ENCODE data around the gene GON4L.
"Not testable (repeated sequence)": the region's sequence is repeated elsewhere in the genome, so short reads cannot be mapped to it uniquely, and the experiment has no call there.

Gene GON4L

DNA sequence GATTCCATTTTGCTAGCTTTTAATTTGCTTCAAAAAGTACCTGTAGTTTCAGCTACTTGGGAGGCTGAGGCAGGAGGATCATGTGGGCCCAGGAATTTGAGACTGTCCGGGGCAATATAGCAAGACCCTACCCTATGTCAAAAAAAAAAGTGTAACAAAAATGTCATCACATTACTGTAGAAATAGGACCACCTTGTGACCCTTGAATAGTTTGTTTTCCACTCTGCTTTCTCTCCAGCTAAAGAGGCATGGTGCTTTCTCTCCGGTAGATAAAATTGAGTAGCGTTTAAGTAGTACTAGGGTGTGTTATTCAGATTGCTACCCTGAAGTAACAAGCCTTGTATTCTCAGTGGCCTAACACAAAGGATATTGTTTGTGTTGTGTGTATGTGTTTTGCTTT is 144.4 kb downstream of the GON4L start:
- not testable (repeated sequence) for H3K27me3 ChIP-seq (ENCODE audit: control insufficient read depth, insufficient read depth, low read length); H3K4me1 ChIP-seq (ENCODE audit: control insufficient read depth, insufficient read depth, low read length); H3K9ac ChIP-seq (ENCODE audit: low read depth, low read length); H3K27ac ChIP-seq (ENCODE audit: low read depth, low read length); H3K4me3 ChIP-seq (ENCODE audit: low read depth, low read length); H3K9me3 ChIP-seq (ENCODE audit: control insufficient read depth, insufficient read depth, low read length)
- H3K36me3 ChIP-seq (ENCODE audit: control insufficient read depth, insufficient read depth, low read length) = peaks cover 42% of the 10 kb centered on the region

GRCh38 chr1:155711457-155711856 is 145.6 kb downstream of the GON4L start:
- peaks cover 36% of the 10 kb centered on the region for H3K36me3 ChIP-seq (ENCODE audit: control insufficient read depth, insufficient read depth, low read length)
- H3K4me3 ChIP-seq (ENCODE audit: low read depth, low read length) = not testable (repeated sequence)

GRCh38 chr1:155709391-155709790 is 147.6 kb downstream of the GON4L start:
- no peaks in the 10 kb centered on the region for H3K9me3 ChIP-seq (ENCODE audit: control insufficient read depth, insufficient read depth, low read length)
- H3K4me3 ChIP-seq (ENCODE audit: low read depth, low read length) = no peak overlapping the region
- no peak overlapping the region for H3K27ac ChIP-seq (ENCODE audit: low read depth, low read length)
- H3K4me1 ChIP-seq (ENCODE audit: control insufficient read depth, insufficient read depth, low read length) = no peaks in the 10 kb centered on the region
- no peak overlapping the region for H3K9ac ChIP-seq (ENCODE audit: low read depth, low read length)
- no peaks in the 10 kb centered on the region for H3K27me3 ChIP-seq (ENCODE audit: control insufficient read depth, insufficient read depth, low read length)
- H3K36me3 ChIP-seq (ENCODE audit: control insufficient read depth, insufficient read depth, low read length) = peaks cover 26% of the 10 kb centered on the region

More at GRCh38 chr1:155711457-155711856, 145.6 kb downstream of the GON4L start:
- not testable (repeated sequence) for H3K27me3 ChIP-seq (ENCODE audit: control insufficient read depth, insufficient read depth, low read length); H3K9me3 ChIP-seq (ENCODE audit: control insufficient read depth, insufficient read depth, low read length); H3K27ac ChIP-seq (ENCODE audit: low read depth, low read length); H3K4me1 ChIP-seq (ENCODE audit: control insufficient read depth, insufficient read depth, low read length); H3K9ac ChIP-seq (ENCODE audit: low read depth, low read length)

DNA sequence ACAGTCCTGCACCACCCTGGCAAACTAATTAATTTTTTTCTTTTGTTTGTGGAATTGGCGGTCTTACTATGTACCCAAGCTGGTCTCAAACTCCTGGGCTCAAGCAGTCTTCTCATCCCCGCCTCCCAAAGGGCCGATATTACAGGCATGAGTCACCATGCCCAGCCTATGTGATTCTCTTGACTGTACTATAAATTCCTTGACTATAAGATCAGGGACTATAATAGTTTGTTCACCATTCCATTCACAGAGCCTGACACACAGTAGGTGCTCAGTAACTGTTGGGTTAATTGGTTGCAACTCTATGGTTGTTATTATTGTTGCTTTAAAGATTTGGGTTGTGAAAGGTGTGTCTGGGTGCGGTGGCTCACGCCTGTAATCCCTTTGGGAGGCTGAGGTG is 150.9 kb downstream of the GON4L start:
- no peaks in the 10 kb centered on the region for H3K27me3 ChIP-seq (ENCODE audit: control insufficient read depth, insufficient read depth, low read length)
- H3K36me3 ChIP-seq (ENCODE audit: control insufficient read depth, insufficient read depth, low read length) = peaks cover 8% of the 10 kb centered on the region; the same call in 1 of the 2 replicates
- no peak overlapping the region for H3K27ac ChIP-seq (ENCODE audit: low read depth, low read length)
- H3K4me1 ChIP-seq (ENCODE audit: control insufficient read depth, insufficient read depth, low read length) = no peaks in the 10 kb centered on the region
- H3K4me3 ChIP-seq (ENCODE audit: low read depth, low read length) = no peak overlapping the region
- no peaks in the 10 kb centered on the region for H3K9me3 ChIP-seq (ENCODE audit: control insufficient read depth, insufficient read depth, low read length)
- no peak overlapping the region for H3K9ac ChIP-seq (ENCODE audit: low read depth, low read length)

DNA sequence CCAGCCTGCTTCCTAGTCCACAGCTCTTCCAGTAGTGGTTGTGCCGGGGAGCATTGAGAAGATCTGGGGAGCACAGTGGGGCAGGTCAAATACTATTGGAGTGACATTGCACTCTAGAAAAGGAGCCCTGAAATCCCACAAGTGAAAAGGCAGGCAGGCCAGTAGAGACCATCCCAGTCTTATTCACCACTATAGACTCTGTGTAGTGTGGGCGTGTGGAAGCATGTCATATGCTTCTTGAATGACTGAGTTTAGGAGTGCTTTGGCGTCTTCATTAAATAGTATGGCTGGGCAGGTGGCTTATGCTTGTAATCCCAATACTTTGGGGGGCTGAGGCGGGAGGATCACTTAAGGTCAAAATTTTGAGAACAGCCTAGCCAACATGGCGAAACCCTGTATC is 152.6 kb downstream of the GON4L start:
- not testable (repeated sequence) for H3K4me1 ChIP-seq (ENCODE audit: control insufficient read depth, insufficient read depth, low read length); H3K4me3 ChIP-seq (ENCODE audit: low read depth, low read length); H3K27ac ChIP-seq (ENCODE audit: low read depth, low read length); H3K9ac ChIP-seq (ENCODE audit: low read depth, low read length); H3K27me3 ChIP-seq (ENCODE audit: control insufficient read depth, insufficient read depth, low read length); H3K9me3 ChIP-seq (ENCODE audit: control insufficient read depth, insufficient read depth, low read length); H3K36me3 ChIP-seq (ENCODE audit: control insufficient read depth, insufficient read depth, low read length)

GRCh38 chr1:155703216-155703615 is 153.8 kb downstream of the GON4L start:
- Histone ChIP-seq H3K27ac (ENCODE audit: low read depth, low read length) (no peak overlapping the region), H3K4me1 (ENCODE audit: control insufficient read depth, insufficient read depth, low read length) (no peaks in the 10 kb centered on the region), H3K36me3 (ENCODE audit: control insufficient read depth, insufficient read depth, low read length) (no peaks in the 10 kb centered on the region), H3K27me3 (ENCODE audit: control insufficient read depth, insufficient read depth, low read length) (no peaks in the 10 kb centered on the region), H3K9ac (ENCODE audit: low read depth, low read length) (no peak overlapping the region), H3K4me3 (ENCODE audit: low read depth, low read length) (no peak overlapping the region), H3K9me3 (ENCODE audit: control insufficient read depth, insufficient read depth, low read length) (peaks cover 10% of the 10 kb centered on the region)

DNA sequence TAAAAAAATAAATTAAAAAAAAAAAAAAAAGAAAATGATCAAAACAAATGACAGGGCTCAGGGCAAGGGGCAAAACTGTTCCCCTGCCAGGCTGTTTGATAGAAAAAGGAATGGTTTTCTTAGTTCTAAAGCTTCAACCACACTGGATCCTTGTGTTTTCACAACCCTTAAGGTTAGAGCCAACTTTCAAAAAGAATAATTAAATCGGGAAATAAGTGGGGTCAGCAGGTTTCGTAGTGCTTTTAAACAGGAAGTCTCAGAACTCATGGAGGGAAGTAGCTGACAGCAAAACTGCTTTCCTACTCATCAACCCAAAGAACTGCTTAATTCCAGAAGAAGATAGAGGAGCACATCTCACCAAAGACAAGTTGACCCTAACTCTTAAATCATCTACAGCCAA is 155.3 kb downstream of the GON4L start:
- not testable (repeated sequence) for H3K27ac ChIP-seq (ENCODE audit: low read depth, low read length); H3K27me3 ChIP-seq (ENCODE audit: control insufficient read depth, insufficient read depth, low read length); H3K9ac ChIP-seq (ENCODE audit: low read depth, low read length)

More for the DNA sequence above, 155.3 kb downstream of the GON4L start:
- not testable (repeated sequence) for H3K4me1 ChIP-seq (ENCODE audit: control insufficient read depth, insufficient read depth, low read length); H3K9me3 ChIP-seq (ENCODE audit: control insufficient read depth, insufficient read depth, low read length); H3K4me3 ChIP-seq (ENCODE audit: low read depth, low read length); H3K36me3 ChIP-seq (ENCODE audit: control insufficient read depth, insufficient read depth, low read length)

Measured in HUES48 (cell line).